GM08714 (cell line): ENCODE measurements around the gene BMP10.

Experiments used
- H3K4me3 ChIP-seq: fragments of 200-500 bp; sonication (Bioruptor generic); 2 replicates; pipeline ENCODE4 v1.5.1; 2014; ENCODE audit warnings: mild to moderate bottlenecking, low read length, inconsistent platforms
- ZNF274 ChIP-seq: IDR thresholded peaks from 2 replicates; pipeline ENCODE4 v1.6.1; 2012; ENCODE audit warnings: mild to moderate bottlenecking, low read depth, low read length

Gene BMP10

GRCh38 chr2:68825866-68826265, 45.3 kb downstream of the BMP10 start:
- no peak for TF ChIP-seq ZNF274
- no peak overlapping the region for H3K4me3 ChIP-seq

- no peak overlapping the region for H3K4me3 ChIP-seq
- no peak for TF ChIP-seq ZNF274
Measured at GRCh38 chr2:68824831-68825230, 46.4 kb downstream of the BMP10 start.

DNA sequence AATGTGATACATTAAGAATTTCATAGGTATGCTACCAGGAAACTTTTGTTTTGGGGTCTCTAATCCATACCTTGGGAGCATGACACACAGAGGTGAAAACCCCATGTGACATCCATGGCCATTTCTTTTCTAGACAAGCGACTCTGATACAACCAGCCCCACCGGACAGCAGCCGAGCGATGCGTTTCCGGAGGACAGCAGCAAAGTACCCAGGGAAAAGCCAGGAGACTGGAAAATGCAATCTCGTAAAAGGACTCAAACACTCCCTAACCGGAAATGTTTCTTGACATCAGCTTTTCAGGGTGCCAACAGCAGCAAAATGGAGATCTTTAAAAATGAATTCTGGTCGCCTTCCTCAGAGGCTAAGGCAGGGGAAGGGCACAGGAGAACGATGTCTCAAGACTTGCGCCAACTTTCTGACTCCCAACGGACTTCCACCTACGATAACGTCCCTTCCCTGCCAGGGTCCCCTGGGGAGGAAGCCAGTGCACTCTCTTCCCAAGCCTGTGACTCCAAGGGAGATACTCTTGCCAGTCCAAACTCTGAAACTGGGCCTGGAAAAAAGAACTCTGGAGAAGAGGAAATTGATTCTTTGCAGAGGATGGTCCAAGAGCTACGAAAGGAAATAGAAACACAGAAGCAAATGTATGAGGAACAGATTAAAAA, 48.9 kb downstream of the BMP10 start:
- H3K4me3 ChIP-seq, result no peak overlapping the region
- no peak for TF ChIP-seq ZNF274

DNA sequence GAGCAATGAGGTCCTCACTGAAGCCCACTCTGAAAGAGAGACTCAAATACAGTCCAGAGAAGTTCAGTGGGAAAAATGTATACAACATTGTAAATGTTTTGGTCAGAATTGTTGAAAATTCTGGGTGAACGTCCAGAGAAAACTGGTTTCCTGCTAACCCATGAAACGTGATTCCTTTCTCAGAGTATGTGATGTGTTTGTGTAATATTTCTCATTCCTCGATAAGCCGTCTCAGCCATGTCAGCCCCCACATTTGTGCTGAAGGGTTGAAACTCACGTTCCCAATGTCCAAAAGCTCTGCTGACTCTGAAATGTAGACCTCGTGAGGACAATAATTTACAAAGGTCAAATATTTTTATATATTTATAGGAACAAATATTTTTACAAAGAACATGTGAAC, 51.6 kb downstream of the BMP10 start:
- no peak overlapping the region for H3K4me3 ChIP-seq
- TF ChIP-seq ZNF274, result no peak

DNA sequence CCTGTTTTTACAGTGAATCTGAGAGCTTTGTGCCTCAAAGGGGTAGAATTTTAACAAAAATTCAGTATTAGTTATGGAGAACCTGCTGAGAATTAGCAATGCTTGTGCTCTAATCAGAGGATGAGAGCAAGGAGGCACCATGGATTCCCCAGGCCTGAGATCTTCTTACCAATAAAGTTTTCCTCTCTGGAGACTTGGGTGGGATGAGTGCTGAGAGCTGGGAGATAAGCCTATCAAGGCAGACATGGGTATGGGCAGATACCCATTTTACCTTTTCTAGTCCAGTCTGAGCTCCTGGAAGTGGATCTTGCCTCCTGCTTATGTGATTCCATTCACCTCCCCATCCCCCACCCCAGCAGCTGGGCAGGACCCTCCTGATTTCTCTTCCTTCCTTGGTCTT, 53.9 kb downstream of the BMP10 start:
- no peak overlapping the region for H3K4me3 ChIP-seq
- TF ChIP-seq ZNF274, result no peak
